SKM-1 (cell line): Measurements from ENCODE around the gene TTC29.
"Not testable (repeated sequence)": the region's sequence is repeated elsewhere in the genome, so short reads cannot be mapped to it uniquely, and the experiment has no call there.

ENCODE experiments used
- DNase-seq: peaks from one replicate; lab custom pipeline; 2025; ENCODE audit not compliant: unreplicated experiment; lab: John Stamatoyannopoulos, UW

The TTC29 gene

DNA sequence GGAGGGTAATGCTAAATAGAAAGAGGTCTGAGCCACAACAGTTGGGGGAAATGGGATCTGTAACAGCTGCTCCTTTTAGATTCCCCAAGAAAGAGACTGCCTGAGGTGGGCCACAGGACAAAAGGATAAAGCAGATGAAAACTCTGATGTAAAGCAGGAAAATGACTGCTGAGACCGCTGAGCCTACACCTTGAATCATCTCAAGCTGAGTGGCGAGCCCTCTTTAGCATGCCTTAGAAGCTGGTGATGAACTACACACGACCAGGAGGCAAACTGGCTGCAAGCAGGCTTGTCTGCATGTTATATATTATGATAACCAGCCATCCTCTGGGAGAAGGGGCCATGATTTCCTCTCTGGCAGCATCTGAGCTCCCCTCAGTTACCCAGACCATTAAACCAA lies 88.4 kb downstream of the TTC29 start:
- DNase-seq = no peak

DNA sequence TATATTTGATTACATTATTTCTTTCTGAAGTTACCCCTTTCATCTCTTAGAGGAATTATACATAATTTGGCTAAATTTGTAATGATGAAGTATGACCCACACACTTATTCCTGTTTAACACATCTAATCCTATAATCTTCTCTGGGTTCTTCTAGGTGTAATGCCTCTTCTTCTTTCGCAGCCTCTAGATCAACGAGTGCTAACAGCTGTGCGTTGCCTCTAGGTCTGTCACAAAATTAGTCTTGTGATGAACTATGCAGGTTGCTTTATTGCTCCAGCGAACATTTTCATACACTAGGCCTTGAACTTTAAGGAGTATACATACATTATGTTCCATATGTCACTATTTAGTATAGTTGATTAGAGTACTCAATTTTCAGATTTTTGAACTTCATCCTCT lies 89.9 kb downstream of the TTC29 start:
- DNase-seq = no peak

DNA sequence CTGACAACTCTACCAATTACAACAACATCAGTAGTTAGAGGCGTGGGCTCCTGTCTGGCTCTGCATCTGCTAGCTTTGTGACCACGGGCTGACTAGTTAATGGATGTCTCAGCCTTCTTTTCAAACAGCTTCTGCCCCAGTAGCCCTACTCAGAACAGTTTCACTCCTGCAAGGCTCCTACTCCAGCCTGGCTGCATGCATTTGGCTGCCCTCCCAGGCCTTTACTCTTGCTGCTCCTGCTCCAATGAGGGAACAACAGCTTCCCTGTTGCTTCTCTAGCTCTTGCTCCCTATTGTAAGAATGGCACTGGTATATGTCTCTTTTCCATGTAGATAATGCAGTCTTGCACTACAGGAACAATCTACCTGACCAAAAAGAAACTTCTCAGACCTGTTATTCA lies 93.3 kb downstream of the TTC29 start:
- DNase-seq = no peak

DNA sequence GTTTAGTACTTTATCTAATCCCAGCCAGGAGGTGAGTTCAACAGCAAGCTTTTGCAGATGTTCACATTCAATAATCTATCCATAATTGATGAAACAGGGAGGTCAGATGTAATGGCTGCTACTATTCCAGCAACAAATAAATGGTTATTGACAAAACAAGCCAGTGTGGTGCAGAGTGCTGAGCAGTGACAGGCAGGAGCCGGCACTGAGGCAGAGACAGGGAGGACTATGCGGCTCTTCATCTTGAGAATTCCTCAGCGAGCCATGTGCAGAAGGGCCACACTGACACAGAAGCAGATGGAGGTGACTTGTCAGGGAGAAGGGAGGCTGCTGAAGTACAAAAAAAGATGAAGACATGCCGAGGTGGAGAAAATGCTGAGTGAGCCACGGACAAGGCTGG lies 98.3 kb downstream of the TTC29 start:
- DNase-seq = no peak

DNA sequence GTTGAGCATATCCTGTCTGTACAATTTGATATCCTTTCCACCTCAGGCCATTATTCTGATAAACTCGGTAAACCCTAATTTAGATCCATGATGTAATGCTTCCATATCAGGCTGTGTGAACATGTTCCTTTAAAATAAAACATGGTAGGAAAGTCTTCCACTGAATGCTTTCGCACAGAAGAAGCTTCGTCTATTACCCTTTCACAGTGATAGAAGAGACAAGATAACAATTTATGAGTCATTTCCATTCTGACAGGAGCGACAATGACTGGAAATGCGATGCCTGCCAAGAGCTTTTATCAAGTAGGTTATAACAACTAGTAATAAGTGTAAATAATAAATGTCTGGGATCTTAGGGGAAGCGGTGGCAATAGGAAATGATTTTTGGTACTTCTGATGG lies 98.8 kb downstream of the TTC29 start:
- DNase-seq = no peak

DNA sequence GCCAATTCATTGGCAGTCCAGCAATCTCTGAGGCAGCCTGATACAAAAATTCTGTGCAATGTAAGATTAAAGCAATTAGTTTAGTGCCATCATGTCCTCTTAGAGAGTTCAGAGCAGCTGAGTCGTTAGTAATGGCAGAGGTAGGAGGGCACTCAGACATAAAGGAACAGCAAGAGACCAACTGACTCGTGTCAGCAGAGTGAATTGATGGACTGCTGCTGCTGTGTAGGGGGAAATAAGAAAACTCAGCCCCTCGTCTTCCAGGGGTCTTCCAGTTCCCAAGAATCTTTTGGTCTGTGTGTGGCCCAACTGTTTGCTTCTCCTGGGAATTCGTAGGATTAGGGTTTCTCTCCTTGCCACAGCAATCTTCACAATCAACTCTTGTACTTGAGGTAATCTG lies 100.9 kb downstream of the TTC29 start:
- no peak for DNase-seq

DNA sequence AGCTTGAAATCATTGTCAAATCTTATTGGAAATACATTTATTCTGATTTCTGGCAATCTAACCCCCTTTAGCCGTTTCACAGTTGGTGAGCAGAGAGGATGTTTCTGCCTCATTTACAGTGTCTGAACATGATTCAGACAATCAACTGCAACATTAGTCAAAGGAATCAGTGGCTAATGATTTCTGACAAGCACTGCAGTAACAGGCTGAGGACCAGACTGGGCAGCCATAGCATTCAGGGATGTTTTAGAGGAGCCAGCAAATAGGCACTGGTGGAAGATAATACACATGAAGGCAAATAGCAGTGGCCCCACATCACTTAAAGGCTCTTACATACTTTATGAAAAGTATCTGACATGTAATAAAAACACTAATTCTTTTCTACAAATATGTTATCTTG lies 102.8 kb downstream of the TTC29 start:
- no peak for DNase-seq

DNA sequence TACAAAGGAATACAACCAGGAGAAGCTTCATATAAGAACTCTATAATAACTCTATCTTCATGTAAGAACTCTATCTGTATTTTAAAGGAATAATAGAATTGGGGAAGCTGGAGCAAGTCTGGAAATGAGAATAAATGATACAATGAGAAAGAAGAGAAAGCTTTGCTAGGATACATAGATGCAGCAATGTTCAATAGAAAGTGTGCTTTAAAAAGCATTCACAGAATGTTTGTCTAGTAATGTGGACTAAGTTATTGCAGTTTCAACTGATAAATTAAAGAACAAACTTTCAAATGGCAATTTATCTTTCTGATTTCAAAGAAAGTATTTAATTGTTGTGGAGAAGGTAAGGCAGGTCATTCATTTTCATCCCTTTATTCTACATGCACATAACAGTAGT lies 104.9 kb downstream of the TTC29 start:
- no peak for DNase-seq

DNA sequence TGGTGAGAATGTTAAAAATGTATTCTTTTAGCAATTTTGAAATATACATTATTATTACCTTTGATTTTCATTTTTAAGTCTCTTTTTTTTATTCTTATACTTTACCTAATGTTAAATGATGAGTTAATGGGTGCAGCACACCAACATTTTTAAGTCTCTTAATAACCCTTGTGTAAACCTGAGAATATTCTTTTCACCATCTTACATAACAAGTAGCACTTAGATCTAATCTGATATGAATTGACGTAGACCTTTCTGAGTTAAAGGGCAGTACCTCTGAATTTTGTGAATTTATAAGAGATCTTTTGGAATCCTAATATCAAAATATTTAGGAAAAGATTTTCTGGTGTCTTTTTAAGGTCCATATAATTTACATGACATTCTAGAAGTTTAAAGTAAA lies 110.6 kb downstream of the TTC29 start:
- DNase-seq = no peak

DNA sequence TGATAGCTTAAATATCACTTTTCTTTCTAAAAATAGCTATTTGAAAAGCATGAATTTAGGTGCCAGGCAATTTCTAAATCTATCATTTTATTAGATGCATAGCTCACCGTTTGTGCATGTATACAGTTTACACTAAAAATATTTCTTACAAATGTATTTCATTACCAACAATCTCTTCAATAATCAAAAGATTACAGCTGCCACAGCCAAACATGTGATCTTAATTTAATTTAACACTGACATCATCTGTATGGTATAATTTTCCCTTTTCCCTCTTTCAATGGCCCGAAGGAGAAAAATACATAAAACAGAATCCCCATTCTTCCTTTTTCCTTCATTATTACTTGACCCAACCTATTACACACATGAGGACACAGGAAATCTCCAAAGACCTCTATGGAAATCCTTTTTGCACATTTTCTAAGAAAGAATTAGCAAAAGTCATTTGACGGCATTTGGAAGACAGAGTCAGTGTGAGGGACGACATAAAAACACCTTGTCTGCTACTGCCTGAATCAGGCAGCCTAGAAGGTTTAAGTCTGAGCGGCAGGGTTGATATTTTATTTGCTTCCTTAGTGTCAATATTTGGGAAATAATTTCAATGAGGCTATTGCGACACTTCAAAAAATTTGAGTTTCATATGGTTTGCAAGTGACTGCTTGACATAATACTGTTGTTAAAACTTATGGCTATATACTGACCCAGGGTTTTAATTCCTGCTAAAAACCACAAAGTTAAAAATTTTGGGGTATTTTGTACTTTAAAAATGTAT lies 111.2 kb downstream of the TTC29 start:
- no peak for DNase-seq

DNA sequence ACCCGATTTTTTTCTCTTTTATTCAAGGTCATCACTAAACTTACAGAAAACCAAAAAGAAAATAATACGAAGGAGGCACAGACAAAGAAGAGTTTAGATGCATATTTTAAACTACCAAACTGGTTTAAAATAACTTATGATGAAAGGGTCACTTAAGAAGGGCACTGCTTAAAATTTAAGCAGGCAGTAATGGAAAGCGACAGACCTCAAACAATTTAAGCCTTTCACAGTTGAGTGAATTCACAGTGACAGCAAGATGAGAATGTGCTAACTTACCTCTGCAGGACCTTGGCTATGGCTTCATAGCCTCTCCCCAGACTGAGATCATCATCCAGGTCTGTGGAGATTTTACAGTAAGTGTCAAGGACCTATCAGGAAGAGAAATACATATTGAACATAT lies 112.1 kb downstream of the TTC29 start:
- no peak for DNase-seq

DNA sequence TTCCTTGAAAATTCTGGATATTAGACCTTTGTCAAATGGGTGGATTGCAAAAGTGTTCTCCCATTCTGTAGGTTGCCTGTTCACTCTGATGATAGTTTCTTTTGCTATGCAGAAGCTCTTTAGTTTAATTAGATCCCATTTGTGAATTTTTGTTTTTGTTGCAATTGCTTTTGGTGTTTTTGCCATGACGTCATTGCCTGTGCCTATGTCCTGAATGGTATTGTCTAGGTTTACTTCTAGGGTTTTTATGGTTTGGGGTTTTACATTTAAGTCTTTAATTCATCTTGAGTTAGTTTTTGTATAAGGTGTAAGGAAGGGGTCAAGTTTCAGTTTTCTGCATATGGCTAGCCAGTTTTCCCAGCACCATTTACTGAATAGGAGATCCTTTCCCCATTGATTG lies 122.7 kb downstream of the TTC29 start:
- not testable (repeated sequence) for DNase-seq

DNA sequence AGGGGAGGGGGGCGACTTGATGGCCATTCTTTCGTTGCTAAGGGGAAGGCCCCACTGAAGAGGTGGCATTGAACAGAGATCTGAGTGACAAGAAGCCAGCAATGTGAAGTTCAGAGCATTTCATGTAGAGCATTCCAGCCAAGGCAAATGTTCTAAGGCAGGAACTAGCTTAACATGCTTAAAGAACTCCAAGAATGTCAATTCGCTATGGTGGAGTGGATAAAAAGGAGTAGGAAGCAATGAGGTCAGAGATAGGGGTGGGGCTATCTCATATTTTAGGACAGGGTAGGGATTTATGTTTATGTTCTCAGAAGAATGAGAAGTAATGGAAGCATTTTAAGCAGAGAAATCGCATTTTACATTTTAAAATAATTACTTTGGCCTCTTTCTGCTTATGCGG lies 130.9 kb downstream of the TTC29 start:
- no peak for DNase-seq

DNA sequence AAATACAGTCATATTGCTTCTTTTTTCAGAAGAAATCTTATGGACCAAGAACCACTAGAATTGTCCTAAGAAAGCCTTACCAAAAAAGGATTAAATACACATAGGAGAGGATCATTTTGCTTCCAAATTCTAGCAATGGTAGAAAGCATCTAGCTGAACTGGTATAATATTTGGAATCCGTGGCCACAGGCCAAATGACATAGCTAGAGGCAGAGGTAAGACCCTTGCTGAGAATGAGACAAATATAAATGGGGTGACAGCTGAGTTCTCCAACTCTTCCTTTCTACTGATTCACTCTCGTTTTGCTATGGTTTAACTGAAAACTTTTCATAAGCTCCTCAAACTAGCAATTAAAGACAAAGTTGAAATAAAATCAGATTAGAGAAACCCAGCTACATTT lies 150.0 kb downstream of the TTC29 start:
- no peak for DNase-seq

DNA sequence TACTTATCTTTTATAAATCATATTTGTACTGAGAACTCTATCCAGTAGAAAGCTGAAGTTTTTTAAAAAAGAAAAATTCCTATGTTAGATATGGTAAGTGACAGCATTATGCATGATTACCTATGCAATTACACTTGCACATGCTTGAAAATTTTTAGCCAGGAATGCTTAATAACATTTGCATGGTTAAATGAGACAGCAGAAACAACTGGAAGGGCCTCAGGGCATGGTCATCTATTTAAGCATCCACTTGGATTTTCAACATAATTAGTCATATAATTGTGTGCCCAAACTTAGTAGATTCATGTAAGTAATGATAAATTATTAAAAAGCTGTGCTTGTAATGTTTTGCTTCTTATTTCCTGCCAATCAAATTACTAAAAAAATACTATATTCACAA lies 151.9 kb downstream of the TTC29 start:
- no peak for DNase-seq

DNA sequence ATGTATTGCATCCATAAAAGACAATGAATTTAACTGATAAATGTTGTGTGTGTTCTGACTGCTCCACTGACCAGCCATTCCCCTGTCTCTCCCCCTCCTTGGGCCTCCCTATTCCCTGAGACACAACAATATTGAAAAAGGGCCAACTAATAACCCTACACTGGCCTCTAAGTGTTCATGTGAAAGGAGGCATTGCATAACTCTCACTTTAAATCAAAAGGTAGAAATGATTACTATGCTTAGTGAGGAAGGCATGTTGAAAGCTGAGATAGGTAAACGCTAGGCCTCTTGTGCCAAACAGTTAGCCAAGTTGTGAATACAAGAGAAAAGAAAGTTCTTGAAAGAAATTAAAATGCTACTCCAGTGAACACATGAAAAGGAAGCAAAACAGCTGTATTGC lies 154.2 kb downstream of the TTC29 start:
- DNase-seq = no peak

DNA sequence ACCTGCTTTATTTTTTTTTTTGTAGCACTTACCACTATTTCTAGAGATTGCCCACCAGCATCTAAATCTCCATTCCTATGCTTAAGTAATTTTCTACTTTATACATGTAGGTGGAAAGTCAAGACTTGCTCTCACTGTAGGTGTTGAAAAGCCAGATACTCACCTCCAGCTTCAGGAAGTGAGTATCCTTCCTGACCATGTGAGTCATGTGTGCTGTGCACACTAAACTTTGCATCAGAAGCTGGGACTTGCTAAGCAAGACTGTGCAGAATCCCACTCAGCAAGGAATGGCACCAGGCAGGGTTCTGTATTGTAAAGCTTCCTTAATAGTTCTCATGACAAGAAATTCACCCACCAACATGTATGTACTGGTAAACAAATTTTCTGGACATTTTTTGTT lies 155.1 kb downstream of the TTC29 start:
- no peak for DNase-seq

DNA sequence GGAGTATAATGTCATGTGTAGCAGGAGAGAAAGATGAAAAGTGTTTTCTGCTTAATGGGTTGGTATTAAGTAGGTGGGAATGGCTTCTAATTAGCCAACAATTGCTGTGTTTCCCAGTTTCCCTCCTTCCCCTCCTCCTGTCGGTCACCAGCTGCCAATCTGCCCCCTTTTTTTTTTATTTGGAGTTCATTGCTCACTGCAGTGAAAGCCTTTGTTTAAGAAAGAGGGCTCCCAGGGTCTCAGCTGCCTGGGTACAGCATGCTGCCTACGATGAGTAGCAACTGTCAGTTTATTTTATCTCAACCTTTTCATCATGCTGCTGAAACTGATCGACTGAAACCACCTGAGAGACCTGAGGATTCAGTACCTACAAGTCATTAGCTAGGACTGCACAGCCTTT lies 157.9 kb downstream of the TTC29 start:
- DNase-seq = no peak

DNA sequence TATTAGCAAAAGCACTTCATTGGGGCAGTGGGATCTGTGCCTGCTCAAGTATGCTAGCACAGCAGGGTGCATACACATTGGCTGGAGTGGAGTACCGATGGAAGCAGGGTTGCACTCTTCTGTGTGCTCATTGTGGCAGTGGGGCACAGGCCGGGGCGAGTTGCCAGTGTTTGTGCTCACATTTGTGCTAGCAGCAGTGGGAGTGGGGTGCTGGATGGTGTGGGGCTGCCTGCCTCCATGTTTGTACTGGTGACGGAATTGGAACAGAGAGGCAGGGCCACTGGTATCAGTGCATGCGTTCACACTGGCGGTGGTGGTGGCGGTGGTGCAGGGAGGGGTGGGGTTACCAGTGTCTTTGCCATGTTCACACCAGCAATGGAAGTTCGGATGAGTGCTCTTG lies 169.0 kb downstream of the TTC29 start:
- no peak for DNase-seq

DNA sequence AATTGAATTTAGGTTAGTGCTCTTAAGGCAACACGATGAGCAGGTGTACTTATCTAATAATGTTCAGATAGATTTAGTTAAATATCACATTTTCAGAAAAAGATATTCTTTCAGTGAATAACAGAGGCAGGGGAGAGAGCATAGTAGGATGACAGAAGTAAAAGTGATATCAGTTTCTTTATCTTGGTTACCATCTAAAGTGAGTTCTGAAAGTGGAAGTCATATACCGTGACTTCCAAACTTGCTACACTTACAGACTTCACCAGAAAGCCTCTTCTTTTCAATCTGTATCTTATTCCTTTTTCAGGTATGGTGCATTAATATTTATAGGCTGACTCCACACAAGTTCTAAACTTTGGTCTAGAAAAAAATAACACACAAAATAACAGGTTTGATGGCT lies 182.1 kb downstream of the TTC29 start:
- DNase-seq = no peak

DNA sequence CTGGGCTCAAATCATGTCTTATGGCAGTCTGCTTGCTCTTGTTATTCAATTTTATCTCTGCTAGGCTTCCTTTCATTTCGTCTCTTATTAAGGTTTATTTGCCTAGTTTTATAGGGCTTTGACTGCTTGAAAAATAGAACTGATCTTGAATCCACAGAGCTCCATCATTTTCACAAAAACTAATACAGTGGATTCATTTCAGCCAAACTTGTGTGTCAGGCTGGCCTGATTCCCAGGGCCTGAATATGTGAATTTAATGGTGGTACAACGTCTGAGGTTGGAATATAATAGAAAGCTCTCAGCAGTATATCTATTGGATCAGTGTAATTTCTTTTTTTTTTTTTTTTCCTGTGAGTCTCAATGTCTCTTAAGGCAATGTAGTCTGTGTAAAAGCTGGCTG lies 183.6 kb downstream of the TTC29 start:
- DNase-seq = no peak

DNA sequence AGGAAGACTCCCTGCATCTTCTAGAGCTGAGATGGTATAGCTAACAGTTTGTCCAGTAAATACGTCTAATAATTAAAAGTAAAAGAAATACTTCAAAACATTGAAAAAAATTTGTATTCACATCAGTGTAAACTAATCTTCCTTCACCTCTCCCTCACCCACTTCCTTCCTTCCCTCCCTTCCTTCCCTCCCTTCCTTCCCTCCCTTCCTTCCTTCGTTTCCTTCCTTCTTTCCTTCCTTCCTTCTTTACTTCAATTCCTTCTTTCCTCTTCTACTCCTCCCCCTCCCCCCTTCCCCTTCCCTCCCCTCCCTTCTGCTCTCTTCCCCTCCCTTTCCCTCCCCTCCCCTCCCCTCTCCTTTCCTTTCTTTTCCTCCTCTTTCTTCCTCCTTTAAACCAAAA lies 203.2 kb downstream of the TTC29 start:
- DNase-seq = no peak

DNA sequence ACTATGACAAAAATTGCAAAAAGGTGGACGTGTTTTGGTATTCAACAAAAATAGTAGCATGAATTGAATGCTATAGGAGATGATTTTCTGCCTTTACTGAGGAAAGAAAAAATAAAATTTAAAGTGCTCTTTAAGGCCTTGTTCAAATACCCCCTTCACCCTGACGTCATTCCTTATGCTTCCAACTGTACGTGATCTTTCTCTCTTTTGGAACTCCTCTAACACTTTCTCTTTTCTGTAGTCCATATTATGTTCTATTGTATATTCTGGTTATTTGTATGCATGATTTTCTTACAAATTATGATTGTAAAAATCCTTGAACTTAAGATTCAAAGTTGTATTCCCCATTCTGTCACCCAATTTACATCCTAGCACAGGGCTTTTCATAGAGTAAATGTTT lies 206.5 kb downstream of the TTC29 start:
- DNase-seq = no peak

DNA sequence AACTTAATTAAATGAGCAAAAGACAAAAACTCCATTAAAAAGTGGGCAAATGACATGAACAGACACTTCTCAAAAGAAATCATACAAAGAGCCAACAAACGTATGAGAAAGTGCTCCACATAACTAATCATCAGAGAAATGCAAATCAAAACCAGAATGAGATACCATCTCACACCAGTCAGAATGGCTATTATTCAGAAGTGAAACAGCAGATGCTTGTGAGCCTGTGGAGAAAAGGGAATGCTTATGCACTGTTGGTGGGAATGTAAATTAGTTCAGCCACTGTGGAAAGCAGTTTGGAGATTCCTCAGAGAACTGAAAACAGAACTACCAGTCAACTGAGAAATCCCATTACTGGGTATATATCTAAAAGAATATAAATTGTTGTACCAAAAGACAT lies 222.1 kb downstream of the TTC29 start:
- not testable (repeated sequence) for DNase-seq
